Measurements from ENCODE around the gene UNC93A.
"Not testable (repeated sequence)": the region's sequence is repeated elsewhere in the genome, so short reads cannot be mapped to it uniquely, and the experiment has no call there.

- not testable (repeated sequence) for TF ChIP-seq CTCF (IDR thresholded peaks at IDR 0.05; ENCODE audit: poor library complexity); EZH2 (IDR thresholded peaks at IDR 0.05; ENCODE audit: borderline replicate concordance); EZH2phosphoT487 (IDR thresholded peaks at IDR 0.05; ENCODE audit: low read depth, severe bottlenecking, unreplicated experiment)
Observed at GRCh38 chr6:167358394-167358793, 67.3 kb downstream of the UNC93A start.

All from hepatocyte (in vitro differentiated cells).